GM06990 (cell line): ENCODE results near the gene EFS.

Experiments
- DNase-seq: peaks from one replicate; pipeline ENCODE4 v3.0.0-alpha.2; 2011; ENCODE audit not compliant: insufficient read length; ENCODE audit errors: extremely low read depth
- H3K27me3 ChIP-seq: replicated peaks from 2 replicates; pipeline ENCODE4 v1.6.0; 2011; ENCODE audit warnings: low read length; ENCODE audit not compliant: control insufficient read depth, insufficient read depth
- H3K36me3 ChIP-seq: 2 replicates; pipeline ENCODE4 v1.5.1; 2011; ENCODE audit warnings: low read length; ENCODE audit not compliant: control insufficient read depth, insufficient read depth
- H3K4me3 ChIP-seq: replicated peaks from 2 replicates; pipeline ENCODE4 v1.5.1; 2011; ENCODE audit warnings: low read depth, mild to moderate bottlenecking, control low read depth, low read length
- CTCF ChIP-seq: IDR thresholded peaks from 2 replicates; pipeline ENCODE4 v1.5.1; 2011; ENCODE audit warnings: low read length, control low read depth, mild to moderate bottlenecking, inconsistent platforms; ENCODE audit not compliant: insufficient read depth, poor library complexity, severe bottlenecking

The EFS gene

GRCh38 chr14:23346693-23347405, 18.1 kb downstream of the EFS start:
- TF ChIP-seq CTCF: no peak
- H3K36me3 ChIP-seq: no peaks in the 10 kb centered on the region
- H3K4me3 ChIP-seq: no peak overlapping the region
- DNase-seq: no peak
- no peaks in the 10 kb centered on the region; the same call in 1 of the 2 replicates for H3K27me3 ChIP-seq

GRCh38 chr14:23345987-23346692, 18.8 kb downstream of the EFS start:
- Histone ChIP-seq H3K4me3 (no peak overlapping the region), H3K36me3 (no peaks in the 10 kb centered on the region), H3K27me3 (no peaks in the 10 kb centered on the region; the same call in 1 of the 2 replicates)
- TF ChIP-seq CTCF: no peak
- DNase-seq: no peak

- Histone ChIP-seq H3K4me3 (no peak overlapping the region), H3K27me3 (no peaks in the 10 kb centered on the region; the same call in 1 of the 2 replicates), H3K36me3 (no peaks in the 10 kb centered on the region)
- TF ChIP-seq CTCF: peak; percentile 11
- no peak for DNase-seq
Measured at GRCh38 chr14:23344481-23344880, 20.5 kb downstream of the EFS start.

- TF ChIP-seq CTCF: no peak
- no peaks in the 10 kb centered on the region for H3K36me3 ChIP-seq
- no peak overlapping the region for H3K4me3 ChIP-seq
- H3K27me3 ChIP-seq: no peaks in the 10 kb centered on the region
- DNase-seq: no peak
Measured at GRCh38 chr14:23339506-23340268, 25.3 kb downstream of the EFS start.

- Histone ChIP-seq H3K4me3 (no peak overlapping the region), H3K36me3 (no peaks in the 10 kb centered on the region), H3K27me3 (no peaks in the 10 kb centered on the region)
- no peak for TF ChIP-seq CTCF
- no peak for DNase-seq
Measured at GRCh38 chr14:23335623-23336022, 29.3 kb downstream of the EFS start.
